Skeletal muscle satellite cell (primary cell): ENCODE results near the gene RNFT2.
"Not testable (repeated sequence)": the region's sequence is repeated elsewhere in the genome, so short reads cannot be mapped to it uniquely, and the experiment has no call there.

Source experiments
- H3K27me3 ChIP-seq: 2 replicates; pipeline ENCODE4 v1.7.0; 2013; ENCODE audit warnings: low read length; ENCODE audit not compliant: control insufficient read depth, insufficient read depth
- H3K36me3 ChIP-seq: 2 replicates; pipeline ENCODE4 v1.7.0; 2013; ENCODE audit warnings: mild to moderate bottlenecking, control low read depth, low read length; ENCODE audit not compliant: insufficient read depth
- H3K4me1 ChIP-seq: 2 replicates; pipeline ENCODE4 v1.7.0; 2013; ENCODE audit warnings: low read length; ENCODE audit not compliant: control insufficient read depth, insufficient read depth
- H3K4me2 ChIP-seq: 2 replicates; pipeline ENCODE4 v1.7.0; 2013; ENCODE audit warnings: mild to moderate bottlenecking, low read length
- H3K4me3 ChIP-seq: 2 replicates; pipeline ENCODE4 v1.7.0; 2013; ENCODE audit warnings: low read length
- H3K9ac ChIP-seq: 2 replicates; pipeline ENCODE4 v1.7.0; 2013; ENCODE audit warnings: mild to moderate bottlenecking, low read depth, low read length, moderate library complexity
- H3K9me3 ChIP-seq: replicated peaks from 2 replicates; pipeline ENCODE4 v1.7.0; 2013; ENCODE audit warnings: mild to moderate bottlenecking, control low read depth, low read length

Gene RNFT2

GRCh38 chr12:116802018-116802417 lies 63.9 kb downstream of the RNFT2 start:
- no peak overlapping the region for H3K4me2 ChIP-seq
- H3K4me3 ChIP-seq, result no peak overlapping the region
- H3K4me1 ChIP-seq, result no peaks in the 10 kb centered on the region
- no peaks in the 10 kb centered on the region for H3K27me3 ChIP-seq
- no peaks in the 10 kb centered on the region for H3K9me3 ChIP-seq
- H3K36me3 ChIP-seq, result no peaks in the 10 kb centered on the region
- no peak overlapping the region for H3K9ac ChIP-seq

GRCh38 chr12:116803013-116803736 lies 65.1 kb downstream of the RNFT2 start:
- Histone ChIP-seq H3K9me3 (no peaks in the 10 kb centered on the region), H3K4me2 (no peak overlapping the region), H3K36me3 (no peaks in the 10 kb centered on the region), H3K27me3 (no peaks in the 10 kb centered on the region), H3K9ac (no peak overlapping the region), H3K4me3 (no peak overlapping the region), H3K4me1 (no peaks in the 10 kb centered on the region)

- Histone ChIP-seq H3K9me3 (no peaks in the 10 kb centered on the region), H3K36me3 (no peaks in the 10 kb centered on the region), H3K27me3 (no peaks in the 10 kb centered on the region), H3K4me2 (no peak overlapping the region), H3K9ac (no peak overlapping the region), H3K4me3 (no peak overlapping the region), H3K4me1 (no peaks in the 10 kb centered on the region)
Observed at GRCh38 chr12:116804051-116804450, 65.9 kb downstream of the RNFT2 start.

DNA sequence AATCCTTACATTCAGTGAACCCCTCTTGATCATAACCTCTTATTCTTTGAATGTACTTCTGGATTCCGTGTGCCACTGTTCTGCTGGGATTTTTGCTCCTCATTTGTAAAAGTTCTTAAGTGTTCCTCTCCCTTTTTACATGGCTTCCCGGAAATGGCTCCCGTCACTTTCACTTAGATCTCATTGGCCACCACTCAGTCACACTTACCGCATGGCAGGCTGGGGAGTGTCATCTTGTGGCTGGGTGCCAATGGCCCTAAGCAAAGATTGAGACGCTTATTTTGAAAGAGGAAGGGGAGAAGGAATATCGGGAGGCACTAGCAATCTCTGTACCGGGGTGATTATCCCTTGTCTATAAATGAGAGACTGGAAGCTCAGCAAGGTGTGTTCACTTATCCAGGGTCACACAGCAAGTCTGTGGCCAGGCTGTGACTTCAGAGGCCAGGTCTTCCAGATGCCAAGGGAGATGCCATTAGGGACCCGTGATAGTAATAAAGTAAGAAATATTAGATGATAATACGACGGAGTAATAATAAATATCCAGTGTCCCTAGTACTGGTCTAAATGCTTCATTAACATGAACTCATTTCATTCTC lies 68.8 kb downstream of the RNFT2 start:
- Histone ChIP-seq H3K4me1 (no peaks in the 10 kb centered on the region), H3K36me3 (no peaks in the 10 kb centered on the region), H3K9me3 (no peaks in the 10 kb centered on the region), H3K4me2 (no peak overlapping the region), H3K27me3 (no peaks in the 10 kb centered on the region), H3K4me3 (no peak overlapping the region), H3K9ac (no peak overlapping the region)

- Histone ChIP-seq H3K9me3 (no peaks in the 10 kb centered on the region), H3K4me3 (no peak overlapping the region), H3K36me3 (no peaks in the 10 kb centered on the region), H3K27me3 (no peaks in the 10 kb centered on the region), H3K4me1 (no peaks in the 10 kb centered on the region), H3K9ac (no peak overlapping the region), H3K4me2 (no peak overlapping the region)
Observed at GRCh38 chr12:116807546-116807945, 69.4 kb downstream of the RNFT2 start.

DNA sequence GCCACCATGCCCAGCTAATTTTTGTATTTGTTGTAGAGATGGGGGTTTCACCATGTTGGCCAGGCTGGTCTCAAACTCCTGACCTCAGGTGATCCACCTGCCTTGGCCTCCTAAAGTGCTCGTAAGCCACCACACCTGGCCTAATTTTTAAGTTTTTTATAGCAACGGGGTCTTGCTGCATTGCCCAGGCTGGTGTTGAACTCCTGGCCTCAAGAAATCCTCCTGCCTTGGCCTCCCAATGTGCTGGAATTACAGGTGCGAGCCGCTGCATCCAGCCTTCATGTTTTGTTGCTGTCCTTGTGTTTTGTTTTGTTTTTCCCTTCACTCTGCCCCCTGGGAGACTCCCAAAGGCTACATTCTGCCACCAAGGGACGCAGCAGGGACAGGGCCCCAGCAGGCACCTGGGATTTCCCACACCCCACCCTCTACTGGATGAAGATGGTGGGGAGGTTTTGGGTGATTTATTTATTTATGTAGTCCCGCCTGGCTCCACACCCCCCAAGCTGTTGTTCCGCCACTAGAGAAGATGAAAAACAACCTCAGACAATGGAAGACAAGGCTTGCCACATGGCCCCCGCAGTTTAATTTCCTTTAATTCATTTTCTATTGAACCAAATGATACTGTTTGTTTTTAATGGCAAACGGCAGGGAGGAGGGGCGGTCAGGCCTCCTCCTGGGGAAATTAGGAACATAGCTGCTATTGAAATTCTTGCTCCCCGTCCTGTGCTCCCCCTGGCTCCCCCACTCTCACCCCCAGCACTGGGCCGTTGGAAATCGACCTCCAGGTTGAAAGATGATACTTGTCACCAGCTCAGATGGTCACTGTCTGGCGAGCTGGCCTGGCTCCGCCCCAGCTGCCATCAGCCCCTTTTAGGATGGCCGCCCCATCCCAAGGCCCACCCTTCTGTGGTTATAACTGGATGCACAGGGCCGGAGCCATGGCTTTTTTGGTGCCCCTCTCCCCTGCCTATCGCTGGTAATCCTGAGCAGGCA lies 70.3 kb downstream of the RNFT2 start:
- Histone ChIP-seq H3K4me3 (no peak overlapping the region), H3K4me1 (no peaks in the 10 kb centered on the region), H3K36me3 (no peaks in the 10 kb centered on the region), H3K4me2 (no peak overlapping the region), H3K9ac (no peak overlapping the region), H3K27me3 (no peaks in the 10 kb centered on the region), H3K9me3 (no peaks in the 10 kb centered on the region)

DNA sequence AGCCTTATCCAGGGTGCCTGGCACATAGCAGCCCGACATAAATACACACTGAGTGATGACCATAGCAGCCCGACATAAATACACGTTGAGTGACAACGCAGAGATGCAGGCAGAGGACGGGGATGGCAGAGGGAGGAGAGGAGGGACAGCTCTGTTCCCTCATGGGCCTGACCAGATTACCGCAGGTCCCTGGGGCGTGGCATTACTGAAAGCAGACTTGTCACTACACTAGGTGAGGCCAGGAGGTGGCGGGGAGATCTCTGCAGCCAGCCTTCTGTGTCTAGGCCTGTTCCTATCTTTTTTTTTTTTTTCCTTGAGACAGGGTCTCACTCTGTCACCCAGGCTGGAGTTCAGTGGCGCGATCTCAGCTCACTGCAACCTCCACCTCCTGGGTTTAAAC lies 74.1 kb downstream of the RNFT2 start:
- Histone ChIP-seq H3K4me1 (no peaks in the 10 kb centered on the region), H3K36me3 (no peaks in the 10 kb centered on the region), H3K4me2 (no peak overlapping the region), H3K9me3 (no peaks in the 10 kb centered on the region), H3K9ac (no peak overlapping the region), H3K4me3 (no peak overlapping the region), H3K27me3 (no peaks in the 10 kb centered on the region)

DNA sequence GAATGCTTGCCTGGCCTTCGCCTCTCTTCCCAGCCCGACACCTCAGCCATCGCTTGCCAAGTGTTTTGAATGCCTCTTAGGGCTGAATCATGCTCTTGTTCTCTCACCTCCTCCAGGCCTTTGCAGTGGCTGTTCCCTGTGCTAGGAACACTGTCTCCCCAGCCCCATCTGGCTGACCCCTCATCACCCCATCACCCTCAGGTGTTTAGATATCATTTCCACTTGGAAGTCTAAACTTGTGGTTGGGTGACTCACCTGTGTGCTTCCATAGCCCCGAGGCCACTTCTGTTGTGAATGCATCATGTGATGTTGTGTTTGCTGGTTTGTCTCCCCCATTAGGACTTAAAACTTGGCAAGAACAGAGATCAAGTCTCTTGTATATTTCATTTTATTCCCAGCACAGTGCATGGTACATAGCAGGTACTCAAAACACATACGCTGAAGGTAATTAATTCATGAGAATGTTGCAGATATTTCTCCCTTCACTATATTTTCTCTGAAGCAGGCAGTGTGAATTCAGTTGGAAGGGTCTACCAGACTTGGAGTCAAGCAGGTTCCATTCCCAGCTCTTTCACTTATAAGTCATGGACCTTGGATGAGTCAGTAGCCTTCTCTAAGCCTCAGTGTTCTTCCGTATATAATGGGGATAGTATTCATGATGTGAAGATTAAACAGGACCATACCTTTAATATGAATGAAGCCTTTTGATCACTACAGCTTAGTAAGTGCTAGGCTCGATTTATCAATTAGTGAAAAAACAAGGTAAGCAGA lies 75.3 kb downstream of the RNFT2 start:
- H3K9me3 ChIP-seq, result no peaks in the 10 kb centered on the region
- peaks cover 4% of the 10 kb centered on the region for H3K4me1 ChIP-seq
- no peak overlapping the region for H3K4me2 ChIP-seq
- no peak overlapping the region for H3K9ac ChIP-seq
- no peak overlapping the region for H3K4me3 ChIP-seq
- H3K36me3 ChIP-seq, result no peaks in the 10 kb centered on the region
- H3K27me3 ChIP-seq, result no peaks in the 10 kb centered on the region

GRCh38 chr12:116814766-116815165 lies 76.7 kb downstream of the RNFT2 start:
- not testable (repeated sequence) for H3K4me3 ChIP-seq, H3K4me2 ChIP-seq, H3K9me3 ChIP-seq, H3K9ac ChIP-seq, H3K36me3 ChIP-seq, H3K27me3 ChIP-seq, H3K4me1 ChIP-seq

DNA sequence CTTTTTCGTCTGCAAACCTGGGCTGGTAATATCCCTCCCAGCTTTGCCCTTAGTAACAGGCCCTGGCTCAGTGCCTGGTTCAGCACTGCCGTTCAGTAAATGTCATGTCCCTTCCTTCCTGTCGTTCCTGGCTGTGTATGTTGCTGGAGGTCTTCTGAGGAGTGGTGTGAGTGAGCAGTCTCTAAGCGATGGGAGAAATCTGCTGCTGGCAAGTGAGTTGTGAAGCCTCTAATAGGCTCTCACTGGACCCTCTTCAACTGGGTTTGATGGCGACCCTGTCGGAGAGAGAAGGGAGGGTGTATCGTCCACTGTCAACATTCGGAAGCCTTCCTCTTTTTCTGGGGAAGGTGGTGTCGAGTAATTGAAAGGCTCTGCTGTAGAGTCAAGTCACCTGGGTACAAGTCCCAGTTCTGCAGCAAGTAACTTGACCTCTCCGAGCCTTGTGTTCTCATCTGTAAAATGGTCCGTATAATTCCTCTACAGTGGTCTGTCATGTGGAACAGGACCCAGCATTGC lies 80.3 kb downstream of the RNFT2 start:
- peaks cover 10% of the 10 kb centered on the region for H3K4me1 ChIP-seq
- H3K36me3 ChIP-seq, result no peaks in the 10 kb centered on the region
- no peaks in the 10 kb centered on the region for H3K27me3 ChIP-seq
- H3K9me3 ChIP-seq, result no peaks in the 10 kb centered on the region
- peak overlapping the region; percentile 98 for H3K4me3 ChIP-seq
- peak overlapping the region; percentile 100 for H3K4me2 ChIP-seq
- H3K9ac ChIP-seq, result peak overlapping the region; percentile 100
